Germinal center (tissue), 1 donor: ENCODE results near the gene CSAG2.

ENCODE experiments used
- DNase-seq: peaks from one replicate; pipeline ENCODE4 v3.0.0; 2012; ENCODE audit warnings: mixed read lengths, low spot score

Gene CSAG2

GRCh38 chrX:152663086-152663485 lies 46.0 kb downstream of the CSAG2 start:
- no peak for DNase-seq

- no peak for DNase-seq
These were observed 50.8 kb downstream of the CSAG2 start for GRCh38 chrX:152658302-152658701.
